Activated CD8-positive, alpha-beta T cell treated with anti-CD3 and anti-CD28 coated beads for 36 hours (primary cell): ENCODE measurements around the gene NAT16. TPM values are rescaled to one million over a fixed set of nuclear protein-coding genes. Genes with fewer than 3 reads are reported as not detected.
A peak's percentile ranks its signal among the peaks of the same experiment; 100 is the strongest.

Experiments
- ATAC-seq: fragments of 200-7000 bp; cut with Tn5 transposase; one replicate; pipeline ENCODE4 v1.10.0; 2021; ENCODE audit warnings: mild to moderate bottlenecking, moderate library complexity
- CTCF ChIA-PET: fragments of 350-600 bp; sonication (Branson Sonifier 250); formaldehyde crosslinking; loops from one replicate; lab custom pipeline; 2021; ENCODE audit warnings: antibody characterized with exemption; lab: Charles Lee
- POLR2A ChIA-PET: fragments of 350-600 bp; sonication (Branson Sonifier 250); formaldehyde crosslinking; loops from one replicate; lab custom pipeline; 2021; ENCODE audit warnings: antibody characterized with exemption; lab: Charles Lee
- DNase-seq: peaks from one replicate; pipeline ENCODE4 v3.0.0-alpha.2; 2020
- H3K27ac Mint-ChIP-seq: one replicate; pipeline ENCODE4 v1.8.0; 2021; ENCODE audit warnings: mild to moderate bottlenecking, mixed read lengths
- H3K27me3 Mint-ChIP-seq: one replicate; pipeline ENCODE4 v1.8.0; 2021; ENCODE audit warnings: mixed read lengths
- H3K36me3 Mint-ChIP-seq: one replicate; pipeline ENCODE4 v1.8.0; 2021; ENCODE audit warnings: low read depth, mixed read lengths
- H3K4me1 Mint-ChIP-seq: one replicate; pipeline ENCODE4 v1.8.0; 2021; ENCODE audit warnings: low read depth, mixed read lengths
- H3K4me3 Mint-ChIP-seq: one replicate; pipeline ENCODE4 v1.8.0; 2021; ENCODE audit warnings: mild to moderate bottlenecking, moderate library complexity, mixed read lengths
- H3K9me3 Mint-ChIP-seq: one replicate; pipeline ENCODE4 v1.8.0; 2021; ENCODE audit warnings: mixed read lengths
- CTCF ChIP-seq: fragments of 200-600 bp; IDR thresholded peaks from one replicate; pipeline ENCODE4 v1.8.0; 2022; ENCODE audit warnings: antibody characterized with exemption, mild to moderate bottlenecking
- intact Hi-C: fragments of 100-400 bp; cut with micrococcal nuclease; formaldehyde crosslinking; loops from one replicate; pipeline ENCODE4 v1.10.0; 2022
- total RNA-seq, 2 experiments: library from RNA; stranded (reverse); gene quantifications; one replicate each; pipeline ENCODE4 v1.2.3, GENCODE V29; 2021

NAT16 gene
- total RNA-seq, 2 experiments from 2014 or later: not detected

GRCh38 chr7:101163279-101164070 lies 16.6 kb downstream of the NAT16 start:
- Mint-ChIP-seq H3K4me1 (peaks cover 36% of the 10 kb centered on the region), H3K27me3 (peaks cover 39% of the 10 kb centered on the region), H3K36me3 (peaks cover 16% of the 10 kb centered on the region), H3K9me3 (no peaks in the 10 kb centered on the region), H3K27ac (no peak overlapping the region), H3K4me3 (peak overlapping the region; percentile 55)
- peak; percentile 3 for ATAC-seq
- POLR2A ChIA-PET: interaction anchor here (0.9 to 1.5 kb wide), 3 partner anchors 9 to 29 kb away, joined by 3 to 5 read pairs (median 3); no protein-coding TSS in a partner anchor
- intact Hi-C loops: no loop called here
- no peak for TF ChIP-seq CTCF
- CTCF ChIA-PET: interaction anchor here (0.8 to 2.7 kb wide), 3 partner anchors 8 to 20 kb away, joined by 3 to 27 read pairs (median 3); no protein-coding TSS in a partner anchor
- DNase-seq: no peak

- H3K27me3 Mint-ChIP-seq: peaks cover 31% of the 10 kb centered on the region
- ATAC-seq (no peak), DNase-seq (no peak)
- ChIA-PET POLR2A (interaction anchor here (1.0 to 1.5 kb wide), 2 partner anchors 11 to 30 kb away, joined by 3 to 5 read pairs; no protein-coding TSS in a partner anchor), CTCF (interaction anchor here (0.8 to 1.0 kb wide), 2 partner anchors 9 to 18 kb away, joined by 3 read pairs; no protein-coding TSS in a partner anchor)
- intact Hi-C loops: no loop called here
- H3K27ac Mint-ChIP-seq: no peak overlapping the region
- peaks cover 33% of the 10 kb centered on the region for H3K4me1 Mint-ChIP-seq
- peaks cover 20% of the 10 kb centered on the region for H3K36me3 Mint-ChIP-seq
- H3K4me3 Mint-ChIP-seq: peak overlapping the region; percentile 20
- no peaks in the 10 kb centered on the region for H3K9me3 Mint-ChIP-seq
- no peak for TF ChIP-seq CTCF
Measured at GRCh38 chr7:101162551-101163278, 17.4 kb downstream of the NAT16 start.

- DNase-seq: no peak
- intact Hi-C loops: no loop called here
- no peak overlapping the region for H3K27ac Mint-ChIP-seq
- CTCF ChIA-PET: interaction anchor here (0.8 to 1.7 kb wide), 3 partner anchors 10 to 31 kb away, joined by 3 to 5 read pairs (median 3); no protein-coding TSS in a partner anchor
- peak overlapping the region; percentile 20 for H3K4me3 Mint-ChIP-seq
- H3K27me3 Mint-ChIP-seq: peaks cover 23% of the 10 kb centered on the region
- peaks cover 25% of the 10 kb centered on the region for H3K4me1 Mint-ChIP-seq
- ATAC-seq: no peak
- H3K9me3 Mint-ChIP-seq: no peaks in the 10 kb centered on the region
- TF ChIP-seq CTCF: no peak
- peaks cover 21% of the 10 kb centered on the region for H3K36me3 Mint-ChIP-seq
- POLR2A ChIA-PET: interaction anchor here (1.5 kb wide), 1 partner anchor 12 kb away, joined by 5 read pairs; no protein-coding TSS in a partner anchor
Measured at GRCh38 chr7:101161692-101162471, 18.2 kb downstream of the NAT16 start.

- DNase-seq: no peak
- Mint-ChIP-seq H3K4me3 (no peak overlapping the region), H3K27me3 (peaks cover 17% of the 10 kb centered on the region), H3K9me3 (no peaks in the 10 kb centered on the region), H3K36me3 (peaks cover 22% of the 10 kb centered on the region), H3K27ac (no peak overlapping the region), H3K4me1 (peaks cover 18% of the 10 kb centered on the region)
- ChIA-PET CTCF (interaction anchor here (0.8 to 1.7 kb wide), 2 partner anchors 11 to 17 kb away, joined by 3 to 5 read pairs; no protein-coding TSS in a partner anchor), POLR2A (no interaction called here)
- intact Hi-C loops: no loop called here
- no peak for TF ChIP-seq CTCF
- no peak for ATAC-seq
Measured at GRCh38 chr7:101160910-101161309, 19.2 kb downstream of the NAT16 start.
